ENCODE results near the gene AKAP13. TPM values are rescaled to one million over a fixed set of nuclear protein-coding genes. Genes with fewer than 3 reads are reported as not detected.

The AKAP13 gene
- polyA plus RNA-seq, 1 of the 3 experiments (the other 2 are of a cell fraction), result 8.4 TPM

GRCh38 chr15:85603160-85603559, 222.8 kb downstream of the AKAP13 start:
- Histone ChIP-seq H3K9ac (no peak overlapping the region), H2AFZ (ENCODE audit: low read depth) (no peak overlapping the region), H3F3A (replicated peaks; ENCODE audit: insufficient read depth) (peaks cover 18% of the 10 kb centered on the region), H3K4me1 (ENCODE audit: control insufficient read depth in 1 of 2, insufficient read depth in 2 of 2, low read depth in 1 of 2, low read length in 1 of 2) (peaks cover 10 to 11% of the 10 kb centered on the region in 2 experiments; a peak in 2 of 4 replicates), H3K79me2 (ENCODE audit: insufficient read depth) (peaks cover 1% of the 10 kb centered on the region; the same call in 1 of the 2 replicates), H3K9me3 (no peaks in the 10 kb centered on the region), H3K4me3 (ENCODE audit: low read depth in 2 of 2, low read length in 1 of 2) (no peak overlapping the region), H3K36me3 (replicated peaks in 1 of 2; ENCODE audit: control insufficient read depth in 1 of 2, insufficient read depth in 2 of 2, low read length in 1 of 2) (peaks cover 6 to 15% of the 10 kb centered on the region in 2 experiments), H3K9me2 (no peaks in the 10 kb centered on the region), H3K4me2 (no peak overlapping the region), H3K27me3 (ENCODE audit: insufficient read depth) (no peaks in the 10 kb centered on the region), H4K20me1 (ENCODE audit: insufficient read depth) (no peaks in the 10 kb centered on the region), H3K27ac (ENCODE audit: low read depth in 2 of 2, low read length in 1 of 2) (no peak overlapping the region)
- POLR2A ChIA-PET, result no interaction called here
- TF ChIP-seq, protein P1, sequence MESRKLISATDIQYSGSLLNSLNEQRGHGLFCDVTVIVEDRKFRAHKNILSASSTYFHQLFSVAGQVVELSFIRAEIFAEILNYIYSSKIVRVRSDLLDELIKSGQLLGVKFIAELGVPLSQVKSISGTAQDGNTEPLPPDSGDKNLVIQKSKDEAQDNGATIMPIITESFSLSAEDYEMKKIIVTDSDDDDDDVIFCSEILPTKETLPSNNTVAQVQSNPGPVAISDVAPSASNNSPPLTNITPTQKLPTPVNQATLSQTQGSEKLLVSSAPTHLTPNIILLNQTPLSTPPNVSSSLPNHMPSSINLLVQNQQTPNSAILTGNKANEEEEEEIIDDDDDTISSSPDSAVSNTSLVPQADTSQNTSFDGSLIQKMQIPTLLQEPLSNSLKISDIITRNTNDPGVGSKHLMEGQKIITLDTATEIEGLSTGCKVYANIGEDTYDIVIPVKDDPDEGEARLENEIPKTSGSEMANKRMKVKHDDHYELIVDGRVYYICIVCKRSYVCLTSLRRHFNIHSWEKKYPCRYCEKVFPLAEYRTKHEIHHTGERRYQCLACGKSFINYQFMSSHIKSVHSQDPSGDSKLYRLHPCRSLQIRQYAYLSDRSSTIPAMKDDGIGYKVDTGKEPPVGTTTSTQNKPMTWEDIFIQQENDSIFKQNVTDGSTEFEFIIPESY (IDR thresholded peaks at IDR 0.05; ENCODE audit: borderline replicate concordance, low read depth), result no peak
- TF ChIP-seq TAF1 (IDR thresholded peaks at IDR 0.05; ENCODE audit: borderline replicate concordance, low read depth, low read length) (no peak), RAD21 (IDR thresholded peaks at IDR 0.05; ENCODE audit: low read length) (no peak), YY1 (IDR thresholded peaks at IDR 0.05; ENCODE audit: low read depth) (no peak), SMC3 (IDR thresholded peaks at IDR 0.05; ENCODE audit: low read depth, low read length) (no peak), FOXM1 (IDR thresholded peaks at IDR 0.05; ENCODE audit: low read depth) (no peak)
- TF ChIP-seq, protein P2, sequence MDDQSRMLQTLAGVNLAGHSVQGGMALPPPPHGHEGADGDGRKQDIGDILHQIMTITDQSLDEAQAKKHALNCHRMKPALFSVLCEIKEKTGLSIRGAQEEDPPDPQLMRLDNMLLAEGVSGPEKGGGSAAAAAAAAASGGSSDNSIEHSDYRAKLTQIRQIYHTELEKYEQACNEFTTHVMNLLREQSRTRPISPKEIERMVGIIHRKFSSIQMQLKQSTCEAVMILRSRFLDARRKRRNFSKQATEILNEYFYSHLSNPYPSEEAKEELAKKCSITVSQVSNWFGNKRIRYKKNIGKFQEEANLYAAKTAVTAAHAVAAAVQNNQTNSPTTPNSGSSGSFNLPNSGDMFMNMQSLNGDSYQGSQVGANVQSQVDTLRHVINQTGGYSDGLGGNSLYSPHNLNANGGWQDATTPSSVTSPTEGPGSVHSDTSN (IDR thresholded peaks at IDR 0.05), result no peak
- WGBS (ENCODE audit: low lambda C conversion rate), result 100% methylated on average over 1 of the region's 1 CpG
- CTCF ChIA-PET, result no interaction called here
- no peak for DNase-seq

DNA sequence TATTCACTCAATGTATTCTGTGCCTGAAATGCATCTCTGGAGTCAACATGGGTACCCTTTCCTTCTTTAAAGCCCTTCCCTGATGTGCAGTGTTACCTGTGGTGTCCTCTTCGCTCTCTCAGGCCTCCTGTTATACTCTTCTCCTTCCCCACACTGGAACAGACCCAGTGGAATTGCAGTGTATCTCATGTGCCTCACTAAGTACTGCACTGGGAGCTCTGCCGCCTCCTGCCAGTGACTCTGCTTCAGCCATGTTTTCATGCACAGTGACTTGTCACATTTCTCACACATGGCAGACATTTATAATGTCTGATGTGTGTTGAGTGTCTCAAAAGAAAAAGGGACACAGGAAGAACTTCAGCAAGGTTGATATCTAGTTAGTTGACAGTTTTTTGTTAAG, 223.3 kb downstream of the AKAP13 start:
- no peaks in the 10 kb centered on the region for H3K9me2 ChIP-seq

More for the DNA sequence above, 223.3 kb downstream of the AKAP13 start:
- H3K4me3 ChIP-seq (ENCODE audit: low read depth in 2 of 2, low read length in 1 of 2), result no peak overlapping the region
- DNase-seq, result no peak
- ChIA-PET POLR2A (no interaction called here), CTCF (no interaction called here)
- H3K36me3 ChIP-seq (replicated peaks in 1 of 2; ENCODE audit: control insufficient read depth in 1 of 2, insufficient read depth in 2 of 2, low read length in 1 of 2), result peaks cover 6 to 15% of the 10 kb centered on the region in 2 experiments
- H3K4me1 ChIP-seq (ENCODE audit: control insufficient read depth in 1 of 2, insufficient read depth in 2 of 2, low read depth in 1 of 2, low read length in 1 of 2), result peaks cover 7 to 16% of the 10 kb centered on the region in 2 experiments; a peak in 2 of 4 replicates
- H3K9ac ChIP-seq, result no peak overlapping the region
- no peak overlapping the region for H3K4me2 ChIP-seq
- H3K79me2 ChIP-seq (ENCODE audit: insufficient read depth), result peaks cover 6% of the 10 kb centered on the region; the same call in 1 of the 2 replicates
- H3K27ac ChIP-seq (ENCODE audit: low read depth in 2 of 2, low read length in 1 of 2), result no peak overlapping the region
- no peaks in the 10 kb centered on the region for H3K27me3 ChIP-seq (ENCODE audit: insufficient read depth)
- peaks cover 24% of the 10 kb centered on the region for H3F3A ChIP-seq (replicated peaks; ENCODE audit: insufficient read depth)
- H4K20me1 ChIP-seq (ENCODE audit: insufficient read depth), result no peaks in the 10 kb centered on the region
- H2AFZ ChIP-seq (ENCODE audit: low read depth), result no peak overlapping the region
- H3K9me3 ChIP-seq, result no peaks in the 10 kb centered on the region
- no peak for TF ChIP-seq IRF3 (IDR thresholded peaks at IDR 0.05; ENCODE audit: low read depth, low read length)
- no peak for TF ChIP-seq EZH2phosphoT487 (IDR thresholded peaks at IDR 0.05; ENCODE audit: borderline replicate concordance, low read depth)
- no peak for TF ChIP-seq CTCF (IDR thresholded peaks at IDR 0.05)
- TF ChIP-seq, protein P3, sequence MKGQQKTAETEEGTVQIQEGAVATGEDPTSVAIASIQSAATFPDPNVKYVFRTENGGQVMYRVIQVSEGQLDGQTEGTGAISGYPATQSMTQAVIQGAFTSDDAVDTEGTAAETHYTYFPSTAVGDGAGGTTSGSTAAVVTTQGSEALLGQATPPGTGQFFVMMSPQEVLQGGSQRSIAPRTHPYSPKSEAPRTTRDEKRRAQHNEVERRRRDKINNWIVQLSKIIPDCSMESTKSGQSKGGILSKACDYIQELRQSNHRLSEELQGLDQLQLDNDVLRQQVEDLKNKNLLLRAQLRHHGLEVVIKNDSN (IDR thresholded peaks at IDR 0.05; ENCODE audit: borderline replicate concordance, low read depth), result no peak
- no peak for TF ChIP-seq JUND (IDR thresholded peaks at IDR 0.05)
- TF ChIP-seq RFX5 (IDR thresholded peaks at IDR 0.05; ENCODE audit: low read length), result no peak
- TF ChIP-seq FOXM1 (IDR thresholded peaks at IDR 0.05; ENCODE audit: low read depth), result no peak
- TF ChIP-seq NRF1 (IDR thresholded peaks at IDR 0.05; ENCODE audit: low read depth, low read length), result no peak
- TF ChIP-seq SMC3 (IDR thresholded peaks at IDR 0.05; ENCODE audit: low read depth, low read length), result no peak
- no peak for TF ChIP-seq MAX (IDR thresholded peaks at IDR 0.05; ENCODE audit: low read depth)
- TF ChIP-seq, protein P1 (IDR thresholded peaks at IDR 0.05; ENCODE audit: borderline replicate concordance, low read depth), result no peak
- no peak for TF ChIP-seq FOSL2 (IDR thresholded peaks at IDR 0.05; ENCODE audit: borderline replicate concordance, low read depth)
- TF ChIP-seq RCOR1 (IDR thresholded peaks at IDR 0.05; ENCODE audit: low read length), result no peak
- no peak for TF ChIP-seq CHD2 (IDR thresholded peaks at IDR 0.05; ENCODE audit: low read length, partially characterized antibody)
- WGBS (ENCODE audit: low lambda C conversion rate), result 100% methylated on average over 2 of the region's 2 CpGs

Data from SK-N-SH (cell line).